Measurements from ENCODE around the gene TMEM50A.
"Not testable (repeated sequence)": the region's sequence is repeated elsewhere in the genome, so short reads cannot be mapped to it uniquely, and the experiment has no call there.

DNA sequence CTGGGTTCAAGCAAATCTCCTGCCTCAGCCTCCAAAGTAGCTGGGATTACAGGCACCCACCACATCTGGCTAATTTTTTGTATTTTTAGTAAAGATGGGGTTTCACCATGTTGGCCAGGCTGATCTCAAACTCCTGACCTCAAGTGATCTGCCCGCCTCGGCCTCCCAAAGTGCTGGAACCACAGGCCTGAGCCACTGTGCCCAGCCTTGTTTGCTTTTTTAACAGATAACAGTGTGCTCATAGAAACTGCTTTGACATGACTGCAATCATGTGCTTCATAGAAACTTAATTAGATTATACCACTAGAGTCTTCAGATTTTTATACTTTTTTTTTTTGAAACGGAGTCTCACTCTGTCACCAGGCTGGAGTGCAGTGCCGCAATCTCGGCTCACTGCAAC is 8.8 kb upstream of the TMEM50A start:
- TF ChIP-seq CTCF, EZH2phosphoT487, EZH2 (IDR thresholded peaks at IDR 0.05): not testable (repeated sequence)
